ENCODE results near the gene BTBD8.
"Not testable (repeated sequence)": the region's sequence is repeated elsewhere in the genome, so short reads cannot be mapped to it uniquely, and the experiment has no call there.

BTBD8 gene

DNA sequence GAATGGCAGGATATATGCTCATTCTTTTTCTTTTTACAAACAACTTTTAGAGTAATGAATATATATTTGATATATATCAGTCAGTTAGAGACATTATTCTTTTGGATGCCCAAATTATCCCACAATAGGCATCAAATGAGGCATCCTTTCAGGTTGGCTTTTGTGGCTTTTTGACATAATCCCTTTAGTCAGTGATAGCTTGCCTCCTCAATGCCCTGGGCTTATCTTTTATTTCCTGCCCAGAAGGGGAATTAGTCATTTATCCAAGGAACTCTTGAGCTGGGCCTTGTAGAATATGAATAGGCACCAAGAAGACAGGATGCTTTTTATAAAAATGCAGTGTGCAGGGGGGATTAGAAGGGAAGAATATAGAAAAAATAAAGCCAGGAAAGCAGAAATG is 28.2 kb upstream of the BTBD8 start:
- TF ChIP-seq POLR2A (IDR thresholded peaks at IDR 0.05; ENCODE audit: low read depth, low read length) (no peak), POLR2AphosphoS5 (IDR thresholded peaks at IDR 0.05; ENCODE audit: low read depth, low read length) (no peak), TAF1 (IDR thresholded peaks at IDR 0.05; ENCODE audit: low read depth, low read length) (no peak), PAX5 (IDR thresholded peaks at IDR 0.05; ENCODE audit: insufficient read depth, low read length, severe bottlenecking) (no peak), POU2F2 (IDR thresholded peaks at IDR 0.05; ENCODE audit: low read depth, low read length) (no peak), SPI1 (IDR thresholded peaks at IDR 0.05; ENCODE audit: low read depth, low read length) (no peak)
- DNase-seq (ENCODE audit: insufficient read length, low spot score) (no peak), FAIRE-seq (no peak)

- DNase-seq (ENCODE audit: insufficient read length, low spot score): no peak
- no peak for FAIRE-seq
- no peak for TF ChIP-seq POU2F2 (IDR thresholded peaks at IDR 0.05; ENCODE audit: low read depth, low read length)
- no peak for TF ChIP-seq SPI1 (IDR thresholded peaks at IDR 0.05; ENCODE audit: low read depth, low read length)
These were observed 15.1 kb upstream of the BTBD8 start for GRCh38 chr1:92065042-92065441.

GRCh38 chr1:92066321-92066720 is 13.8 kb upstream of the BTBD8 start:
- TF ChIP-seq SPI1 (IDR thresholded peaks at IDR 0.05; ENCODE audit: low read depth, low read length): no peak
- no peak for TF ChIP-seq POLR2AphosphoS5 (IDR thresholded peaks at IDR 0.05; ENCODE audit: low read depth, low read length)
- TF ChIP-seq POLR2A (IDR thresholded peaks at IDR 0.05; ENCODE audit: low read depth, low read length): no peak
- no peak for TF ChIP-seq PAX5 (IDR thresholded peaks at IDR 0.05; ENCODE audit: insufficient read depth, low read length, severe bottlenecking)
- TF ChIP-seq POU2F2 (IDR thresholded peaks at IDR 0.05; ENCODE audit: low read depth, low read length): no peak
- TF ChIP-seq TAF1 (IDR thresholded peaks at IDR 0.05; ENCODE audit: low read depth, low read length): no peak
- FAIRE-seq (no peak), DNase-seq (ENCODE audit: insufficient read length, low spot score) (no peak)

- no peak for FAIRE-seq
- TF ChIP-seq TAF1 (IDR thresholded peaks at IDR 0.05; ENCODE audit: low read depth, low read length) (no peak), POU2F2 (IDR thresholded peaks at IDR 0.05; ENCODE audit: low read depth, low read length) (no peak), POLR2AphosphoS5 (IDR thresholded peaks at IDR 0.05; ENCODE audit: low read depth, low read length) (no peak), PAX5 (IDR thresholded peaks at IDR 0.05; ENCODE audit: insufficient read depth, low read length, severe bottlenecking) (no peak), POLR2A (IDR thresholded peaks at IDR 0.05; ENCODE audit: low read depth, low read length) (no peak), SPI1 (IDR thresholded peaks at IDR 0.05; ENCODE audit: low read depth, low read length) (no peak)
- DNase-seq (ENCODE audit: insufficient read length, low spot score): no peak
These were observed 9.3 kb upstream of the BTBD8 start for GRCh38 chr1:92070892-92071291.

- not testable (repeated sequence) for FAIRE-seq; DNase-seq (ENCODE audit: insufficient read length, low spot score)
These were observed 5.7 kb upstream of the BTBD8 start for GRCh38 chr1:92074446-92074845.

GRCh38 chr1:92075311-92075710 is 4.8 kb upstream of the BTBD8 start, which contains the start of gene SETSIP:
Gene SETSIP, minus strand, starts transcription at chr1:92075411. Its CDS starts 0 bp downstream, at chr1:92075411.
- TF ChIP-seq PAX5 (IDR thresholded peaks at IDR 0.05; ENCODE audit: insufficient read depth, low read length, severe bottlenecking) (no peak), SPI1 (IDR thresholded peaks at IDR 0.05; ENCODE audit: low read depth, low read length) (no peak), POLR2A (IDR thresholded peaks at IDR 0.05; ENCODE audit: low read depth, low read length) (no peak), TAF1 (IDR thresholded peaks at IDR 0.05; ENCODE audit: low read depth, low read length) (no peak)
- DNase-seq (ENCODE audit: insufficient read length, low spot score) (no peak), FAIRE-seq (no peak)

DNA sequence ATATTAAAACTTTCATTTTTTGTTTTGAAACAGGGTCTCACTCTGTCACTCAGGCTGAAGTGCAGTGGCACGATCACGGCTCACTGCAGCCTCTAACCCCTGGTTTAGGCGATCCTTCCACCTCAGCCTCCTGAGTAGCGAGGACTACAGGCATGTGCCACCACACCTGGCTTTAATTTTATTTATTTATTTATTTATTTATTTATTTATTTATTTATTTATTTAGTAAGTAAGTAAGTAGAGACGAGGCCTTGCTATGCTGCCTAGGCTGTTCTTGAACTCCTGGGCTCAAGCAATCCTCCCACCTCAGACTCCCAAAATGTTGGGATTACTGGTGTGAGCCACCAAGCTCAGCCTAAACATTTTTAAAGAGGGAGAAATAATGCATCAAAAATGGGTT is 3.8 kb upstream of the BTBD8 start:
- TF ChIP-seq POU2F2 (IDR thresholded peaks at IDR 0.05; ENCODE audit: low read depth, low read length) (no peak), SPI1 (IDR thresholded peaks at IDR 0.05; ENCODE audit: low read depth, low read length) (no peak), POLR2AphosphoS5 (IDR thresholded peaks at IDR 0.05; ENCODE audit: low read depth, low read length) (no peak), TAF1 (IDR thresholded peaks at IDR 0.05; ENCODE audit: low read depth, low read length) (no peak), PAX5 (IDR thresholded peaks at IDR 0.05; ENCODE audit: insufficient read depth, low read length, severe bottlenecking) (no peak), POLR2A (IDR thresholded peaks at IDR 0.05; ENCODE audit: low read depth, low read length) (no peak)
- FAIRE-seq (no peak), DNase-seq (ENCODE audit: insufficient read length, low spot score) (no peak)

GRCh38 chr1:92078077-92078476 is 2.1 kb upstream of the BTBD8 start:
- not testable (repeated sequence) for FAIRE-seq; DNase-seq (ENCODE audit: insufficient read length, low spot score)

DNA sequence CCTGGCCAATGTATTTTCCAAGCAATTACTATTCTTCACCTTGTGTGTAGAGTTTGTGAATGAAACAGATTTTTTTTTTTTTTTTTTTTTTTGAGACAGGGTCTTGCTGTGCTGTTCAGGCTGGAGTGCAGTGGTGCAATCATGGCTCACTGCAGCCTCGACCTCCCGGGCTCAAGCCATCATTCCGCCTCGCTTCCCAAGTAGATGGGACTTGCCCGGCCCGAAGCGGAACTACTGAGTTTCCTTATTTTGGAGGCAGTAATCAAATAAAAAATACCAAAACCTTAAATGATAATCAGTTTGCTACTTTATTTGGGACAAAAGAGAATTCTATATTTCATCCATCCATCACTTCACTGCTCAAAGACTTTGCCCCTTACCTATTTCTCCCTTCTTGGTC is 704 bp upstream of the BTBD8 start:
- TF ChIP-seq SPI1 (IDR thresholded peaks at IDR 0.05; ENCODE audit: low read depth, low read length) (no peak), POU2F2 (IDR thresholded peaks at IDR 0.05; ENCODE audit: low read depth, low read length) (no peak), TAF1 (IDR thresholded peaks at IDR 0.05; ENCODE audit: low read depth, low read length) (no peak), PAX5 (IDR thresholded peaks at IDR 0.05; ENCODE audit: insufficient read depth, low read length, severe bottlenecking) (no peak), POLR2AphosphoS5 (IDR thresholded peaks at IDR 0.05; ENCODE audit: low read depth, low read length) (no peak), POLR2A (IDR thresholded peaks at IDR 0.05; ENCODE audit: low read depth, low read length) (no peak)
- FAIRE-seq (no peak), DNase-seq (ENCODE audit: insufficient read length, low spot score) (no peak)

DNA sequence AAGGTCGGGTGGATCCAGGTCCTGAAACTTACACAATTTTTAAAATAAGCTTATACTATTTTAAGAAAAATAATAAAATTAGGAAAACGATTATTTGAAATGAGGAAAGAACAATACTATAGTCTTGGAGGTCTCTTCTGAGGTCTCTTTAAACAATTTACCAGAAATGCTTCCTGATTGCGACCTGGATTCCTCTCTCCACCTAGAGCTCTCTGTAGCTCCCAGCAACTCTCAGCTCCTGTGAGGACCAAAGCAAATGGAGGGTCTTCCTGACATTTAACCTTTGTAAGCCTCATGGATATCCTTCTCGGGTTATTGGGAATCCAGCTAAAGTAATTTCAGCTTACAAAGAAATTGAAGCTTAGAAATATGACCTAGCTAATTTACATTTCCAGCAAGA is 886 bp downstream of the BTBD8 start:
- no peak for TF ChIP-seq POU2F2 (IDR thresholded peaks at IDR 0.05; ENCODE audit: low read depth, low read length)
- no peak for TF ChIP-seq PAX5 (IDR thresholded peaks at IDR 0.05; ENCODE audit: insufficient read depth, low read length, severe bottlenecking)
- TF ChIP-seq SPI1 (IDR thresholded peaks at IDR 0.05; ENCODE audit: low read depth, low read length): no peak
- TF ChIP-seq TAF1 (IDR thresholded peaks at IDR 0.05; ENCODE audit: low read depth, low read length): no peak
- no peak for TF ChIP-seq POLR2A (IDR thresholded peaks at IDR 0.05; ENCODE audit: low read depth, low read length)
- no peak for TF ChIP-seq POLR2AphosphoS5 (IDR thresholded peaks at IDR 0.05; ENCODE audit: low read depth, low read length)
- DNase-seq (ENCODE audit: insufficient read length, low spot score): no peak
- no peak for FAIRE-seq

GRCh38 chr1:92084651-92085050 is 4.5 kb downstream of the BTBD8 start:
- DNase-seq (ENCODE audit: insufficient read length, low spot score) (no peak), FAIRE-seq (no peak)
- TF ChIP-seq SPI1 (IDR thresholded peaks at IDR 0.05; ENCODE audit: low read depth, low read length): no peak
- no peak for TF ChIP-seq PAX5 (IDR thresholded peaks at IDR 0.05; ENCODE audit: insufficient read depth, low read length, severe bottlenecking)
- TF ChIP-seq POLR2A (IDR thresholded peaks at IDR 0.05; ENCODE audit: low read depth, low read length): no peak
- TF ChIP-seq POU2F2 (IDR thresholded peaks at IDR 0.05; ENCODE audit: low read depth, low read length): no peak
- TF ChIP-seq POLR2AphosphoS5 (IDR thresholded peaks at IDR 0.05; ENCODE audit: low read depth, low read length): no peak
- TF ChIP-seq TAF1 (IDR thresholded peaks at IDR 0.05; ENCODE audit: low read depth, low read length): no peak
